Measurements from ENCODE around the gene AP4M1. TPM values are rescaled to one million over a fixed set of nuclear protein-coding genes. Genes with fewer than 3 reads are reported as not detected.

The AP4M1 gene
- total and polyA plus RNA-seq, 9 of the 15 experiments (the other 6 are each of a cell fraction or from before 2014, with no cell fraction given) = 1.3 to 30.9 (median 14.1) TPM

GRCh38 chr7:100101016-100101862 is at the start of gene AP4M1, which contains the start of gene MCM7 (continued):
- TF ChIP-seq ZBTB9 (CRISPR knock-in tag; IDR thresholded peaks at IDR 0.05) (0 out of 2 replicates have a peak, but pooled peaks have one; percentile 43), PURB (CRISPR knock-in tag; IDR thresholded peaks at IDR 0.05; ENCODE audit: low read depth) (no peak), GTF2E2 (tag; IDR thresholded peaks at IDR 0.05) (peak; percentile 89; the same call in 1 of the 2 replicates), FOS (IDR thresholded peaks at IDR 0.05; ENCODE audit: extremely low read depth, insufficient read length) (peak; percentile 89), BHLHE40 (IDR thresholded peaks at IDR 0.05; ENCODE audit: low read length) (peak; percentile 92), SIRT6 (IDR thresholded peaks at IDR 0.05; ENCODE audit: low read depth, low read length) (no peak), NCOR1 (IDR thresholded peaks at IDR 0.05) (peak; percentile 7; the same call in 1 of the 2 replicates), MXI1 (IDR thresholded peaks at IDR 0.05; ENCODE audit: low read depth, low read length) (0 out of 2 replicates have a peak, but pooled peaks have one; percentile 60), SMAD1 (IDR thresholded peaks at IDR 0.05; ENCODE audit: low read depth, low read length, partially characterized antibody) (peak; percentile 63), THRAP3 (IDR thresholded peaks at IDR 0.05; ENCODE audit: borderline replicate concordance) (no peak), MEF2A (IDR thresholded peaks at IDR 0.05; ENCODE audit: control insufficient read depth, low read depth, low read length) (0 out of 2 replicates have a peak, but pooled peaks have one; percentile 11), NR2C2 (CRISPR knock-in tag; IDR thresholded peaks at IDR 0.05) (no peak), NR2C2 (tag; IDR thresholded peaks at IDR 0.05) (0 out of 2 replicates have a peak, but pooled peaks have one; percentile 58), FOSL1 (tag; conservative IDR thresholded peaks at IDR 0.05) (no peak), EP300 (IDR thresholded peaks at IDR 0.05; ENCODE audit: low read length) (peak; percentile 15), POLR2A (conservative IDR thresholded peaks at IDR 0.05) (peak; percentile 96), VEZF1 (CRISPR knock-in tag; IDR thresholded peaks at IDR 0.05) (peak; percentile 92), ZFX (CRISPR knock-in tag; IDR thresholded peaks at IDR 0.05) (peak; percentile 53), ZBTB1 (CRISPR knock-in tag; IDR thresholded peaks at IDR 0.05; ENCODE audit: borderline replicate concordance, low read depth) (peak; percentile 63; the same call in 1 of the 2 replicates), POLR2AphosphoS2 (IDR thresholded peaks at IDR 0.05; ENCODE audit: low read length) (no peak), FOXA3 (CRISPR knock-in tag; conservative IDR thresholded peaks at IDR 0.05 in 1 of 2, IDR thresholded peaks at IDR 0.05 in 1 of 2) (peak in 1 of 2 experiments; percentile 60; a peak in 2 of 4 replicates), NFIC (IDR thresholded peaks at IDR 0.05) (0 out of 2 replicates have a peak, but pooled peaks have one; percentile 29), RBM25 (IDR thresholded peaks at IDR 0.05; ENCODE audit: low read depth, low read length, severe bottlenecking) (peak; percentile 98), TAF9B (IDR thresholded peaks at IDR 0.05; ENCODE audit: partially characterized antibody) (peak; percentile 89), C11orf30 (IDR thresholded peaks at IDR 0.05; ENCODE audit: low read depth) (peak; percentile 73)

Measured in K562 (cell line).